H1 (cell line): Measurements from ENCODE around the gene PCDHGB6. TPM values are rescaled to one million over a fixed set of nuclear protein-coding genes. Genes with fewer than 3 reads are reported as not detected.

Experiments used
- CTCF ChIA-PET: fragments of 300-600 bp; sonication (Branson Sonifier 250); formaldehyde crosslinking; loops from one replicate; lab custom pipeline; 2021; ENCODE audit not compliant: partially characterized antibody; lab: Charles Lee
- POLR2A ChIA-PET: fragments of 300-600 bp; sonication (Branson Sonifier 250); formaldehyde crosslinking; loops from one replicate; lab custom pipeline; 2021; ENCODE audit warnings: inconsistent platforms; ENCODE audit not compliant: partially characterized antibody; lab: Charles Lee
- DNase-seq, 2 experiments: peaks; one replicate each; pipeline versions ENCODE4 v3.0.0 to v3.0.0-alpha.2; 2010 to 2022; ENCODE audit warnings: low spot score in 2 of 2, low read depth in 1 of 2, mixed read lengths in 1 of 2
- FAIRE-seq: peaks from 2 replicates; lab custom pipeline; 2011; peaks lifted over from hg19 to GRCh38; lab: Jason Lieb, UNC
- H2AFZ ChIP-seq: 2 replicates; pipeline ENCODE4 v1.8.1; 2012; ENCODE audit warnings: low read length, inconsistent platforms
- H2AK5ac ChIP-seq: 2 replicates; pipeline ENCODE4 v1.6.1; 2013; ENCODE audit warnings: low read depth, low read length
- H2BK120ac ChIP-seq: replicated peaks from 2 replicates; pipeline ENCODE3; 2013; ENCODE audit warnings: low read depth, low read length, inconsistent platforms
- H2BK12ac ChIP-seq: 2 replicates; pipeline ENCODE4 v1.6.1; 2013; ENCODE audit warnings: low read depth, low read length
- H2BK15ac ChIP-seq: 2 replicates; pipeline ENCODE4 v1.6.1; 2013; ENCODE audit warnings: low read length
- H2BK20ac ChIP-seq: 2 replicates; pipeline ENCODE4 v1.6.1; 2013; ENCODE audit warnings: low read length
- H2BK5ac ChIP-seq: 2 replicates; pipeline ENCODE4 v1.6.1; 2013; ENCODE audit warnings: low read depth, low read length
- H3K14ac ChIP-seq: 2 replicates; pipeline ENCODE4 v1.6.1; 2013; ENCODE audit warnings: inconsistent platforms; ENCODE audit not compliant: insufficient read length
- H3K18ac ChIP-seq: 2 replicates; pipeline ENCODE4 v1.6.1; 2013; ENCODE audit warnings: low read length; ENCODE audit errors: extremely low read depth
- H3K23ac ChIP-seq: 2 replicates; pipeline ENCODE4 v1.6.1; 2013; ENCODE audit warnings: inconsistent platforms; ENCODE audit not compliant: insufficient read length
- H3K23me2 ChIP-seq: 2 replicates; pipeline ENCODE4 v1.6.1; 2013; ENCODE audit warnings: low read depth, low read length
- H3K27ac ChIP-seq: 2 replicates; pipeline ENCODE4 v1.6.1; 2011; ENCODE audit warnings: low read depth, low read length, inconsistent platforms
- H3K27me3 ChIP-seq, 4 experiments: replicated peaks in 1 of 4; 1 replicate in 1 of 4; 2 replicates in 3 of 4; pipeline versions ENCODE4 v1.6.1 to v1.8.1; 2011 to 2013; ENCODE audit warnings: low read length in 3 of 4, mild to moderate bottlenecking in 3 of 4, inconsistent platforms in 2 of 4, mixed read lengths in 2 of 4, moderate library complexity in 1 of 4; ENCODE audit not compliant: control insufficient read depth in 3 of 4, insufficient read depth in 3 of 4; ENCODE audit errors: extremely low read depth in 1 of 4
- H3K36me3 ChIP-seq, 4 experiments: 2 replicates each; pipeline versions ENCODE4 v1.6.1 to v1.8.1; 2011 to 2013; ENCODE audit warnings: mild to moderate bottlenecking in 4 of 4, low read length in 3 of 4, moderate library complexity in 2 of 4, control low read depth in 1 of 4, inconsistent platforms in 1 of 4; ENCODE audit not compliant: insufficient read depth in 4 of 4, control insufficient read depth in 2 of 4
- H3K4ac ChIP-seq: replicated peaks from 2 replicates; pipeline ENCODE3; 2013; ENCODE audit warnings: low read length, low read depth, mixed read lengths, inconsistent platforms; ENCODE audit not compliant: insufficient read length
- H3K4me1 ChIP-seq, 4 experiments: replicated peaks in 1 of 4; 1 replicate in 1 of 4; 2 replicates in 3 of 4; pipeline versions ENCODE4 v1.6.1 to v1.8.1; 2011 to 2013; ENCODE audit warnings: low read length in 3 of 4, inconsistent platforms in 2 of 4, mixed read lengths in 1 of 4; ENCODE audit not compliant: insufficient read depth in 4 of 4, control insufficient read depth in 3 of 4
- H3K4me2 ChIP-seq, 2 experiments: 2 replicates each; pipeline versions ENCODE4 v1.6.1 to v1.8.1; 2011 to 2013; ENCODE audit warnings: low read depth in 2 of 2, low read length in 2 of 2, control low read depth in 1 of 2, inconsistent platforms in 1 of 2, mild to moderate bottlenecking in 1 of 2; ENCODE audit not compliant: insufficient read depth in 1 of 2
- H3K4me3 ChIP-seq, 4 experiments: fragments of 200-600, 300-600 bp in 1 of 4; sonication (generic), shearing (Covaris generic), sonication (Bioruptor Twin) in 1 of 4; 2 replicates each; pipeline versions ENCODE4 v1.5.1 to v1.8.1; 2011 to 2016; ENCODE audit warnings: low read length in 4 of 4, low read depth in 3 of 4, control low read depth in 2 of 4, inconsistent platforms in 2 of 4, mild to moderate bottlenecking in 2 of 4, mixed read lengths in 1 of 4, moderate library complexity in 1 of 4; ENCODE audit not compliant: insufficient read depth in 2 of 4; ENCODE audit errors: extremely low read depth in 1 of 4
- H3K56ac ChIP-seq: replicated peaks from 2 replicates; pipeline ENCODE3; 2013; ENCODE audit warnings: low read depth, mild to moderate bottlenecking, mixed read lengths, low read length, inconsistent platforms; ENCODE audit not compliant: insufficient read length
- H3K79me1 ChIP-seq: 2 replicates; pipeline ENCODE4 v1.6.1; 2013; ENCODE audit warnings: low read depth, low read length, control low read depth
- H3K79me2 ChIP-seq, 2 experiments: 2 replicates each; pipeline versions ENCODE4 v1.6.1 to v1.8.1; 2012 to 2013; ENCODE audit warnings: low read length in 2 of 2, mild to moderate bottlenecking in 2 of 2, inconsistent platforms in 1 of 2; ENCODE audit not compliant: insufficient read depth in 2 of 2, control insufficient read depth in 1 of 2
- H3K9ac ChIP-seq, 4 experiments: replicated peaks in 1 of 4; 1 replicate in 1 of 4; 2 replicates in 3 of 4; pipeline versions ENCODE4 v1.6.1 to v1.8.1; 2011 to 2013; ENCODE audit warnings: low read depth in 3 of 4, low read length in 3 of 4, control low read depth in 2 of 4, mild to moderate bottlenecking in 2 of 4, moderate library complexity in 2 of 4, inconsistent platforms in 1 of 4; ENCODE audit errors: extremely low read depth in 1 of 4
- H3K9me3 ChIP-seq, 2 experiments: 2 replicates each; pipeline versions ENCODE4 v1.6.1 to v1.8.1; 2012 to 2013; ENCODE audit warnings: mild to moderate bottlenecking in 2 of 2, moderate library complexity in 2 of 2, control low read depth in 1 of 2, inconsistent platforms in 1 of 2, low read depth in 1 of 2, low read length in 1 of 2, mixed read lengths in 1 of 2; ENCODE audit not compliant: insufficient read depth in 2 of 2
- H4K20me1 ChIP-seq, 2 experiments: replicated peaks in 1 of 2; 2 replicates each; pipeline versions ENCODE3 to v1.8.1; 2011 to 2013; ENCODE audit warnings: inconsistent platforms in 2 of 2, low read length in 2 of 2, mild to moderate bottlenecking in 1 of 2; ENCODE audit not compliant: insufficient read depth in 2 of 2, control insufficient read depth in 1 of 2
- H4K5ac ChIP-seq: 2 replicates; pipeline ENCODE4 v1.6.1; 2013; ENCODE audit warnings: low read length, low read depth, mixed read lengths, inconsistent platforms; ENCODE audit not compliant: insufficient read length
- H4K8ac ChIP-seq: 2 replicates; pipeline ENCODE4 v1.8.0; 2013; ENCODE audit warnings: mild to moderate bottlenecking, moderate library complexity, low read length, inconsistent platforms; ENCODE audit not compliant: insufficient read depth; ENCODE audit errors: extremely low read depth
- H4K91ac ChIP-seq: replicated peaks from 2 replicates; pipeline ENCODE3; 2013; ENCODE audit warnings: low read length, mixed read lengths, inconsistent platforms; ENCODE audit not compliant: insufficient read length
- SIX5 ChIP-seq: IDR thresholded peaks from 2 replicates; pipeline ENCODE4 v1.6.1; 2011; ENCODE audit warnings: mild to moderate bottlenecking, low read depth, low read length
- TBP ChIP-seq: IDR thresholded peaks from 2 replicates; pipeline ENCODE4 v1.6.1; 2011; ENCODE audit warnings: low read depth, low read length, improper control_type of control experiment
- TEAD4 ChIP-seq: IDR thresholded peaks from 2 replicates; pipeline ENCODE4 v1.6.1; 2012; ENCODE audit warnings: low read depth, low read length, inconsistent platforms, mixed read lengths
- YY1 ChIP-seq: IDR thresholded peaks from 2 replicates; pipeline ENCODE4 v1.6.1; 2011; ENCODE audit warnings: low read depth, mild to moderate bottlenecking, low read length
- WGBS, 2 experiments: shearing (Covaris generic) in 1 of 2; methylation state at CpG; one replicate each; pipeline versions ENCODE4 v1.1.6 to v1.1.7; 2013 to 2015; ENCODE audit warnings: low lambda C conversion rate in 2 of 2, mixed read lengths in 2 of 2, inconsistent platforms in 1 of 2, low coverage in 1 of 2, missing lambda C conversion rate in 1 of 2; ENCODE audit not compliant: insufficient replicate concordance in 2 of 2, insufficient coverage in 1 of 2, insufficient read length in 1 of 2; ENCODE audit errors: extremely low coverage in 1 of 2, missing lambda C conversion rate in 1 of 2; 5-methylcytosine and 5-hydroxymethylcytosine counted together
- polyA plus RNA-seq, 7 experiments: library from polyadenylated mRNA; depleted of rRNA in 3 of 7; stranded (reverse) in 5 of 7; unstranded in 2 of 7; fragments of >200 nt in 5 of 7; fragments of 200-250 nt in 2 of 7; gene quantifications; 1 replicate in 5 of 7; 2 replicates in 1 of 7; 4 replicates in 1 of 7; pipeline versions ENCODE4 v1.2.1 to v1.2.3, GENCODE V29; 2011 to 2013; ENCODE audit warnings: missing spikeins in 2 of 7, mixed read lengths in 2 of 7
- total RNA-seq: library from RNA; stranded (reverse); fragmentation: NEBNext Ultra II Directional; extraction: Animal tissue kit (Norgen Biotek cat#: 25700); gene quantifications from 2 replicates; pipeline ENCODE4 v1.2.1, GENCODE V29; 2021

Gene PCDHGB6
- total and polyA plus RNA-seq, 2 of the 8 experiments (the other 6 are each of a cell fraction or from before 2014, with no cell fraction given) = 3.4 to 4.1 TPM

GRCh38 chr5:141411575-141411974, 3.8 kb downstream of the PCDHGB6 start:
- Histone ChIP-seq H3K9me3 (peaks cover 2 to 8% of the 10 kb centered on the region in 2 experiments; a peak in 2 of 4 replicates), H2BK12ac (no peak overlapping the region), H3K4me3 (no peak overlapping the region), H3K56ac (no peak overlapping the region), H2BK5ac (no peak overlapping the region), H3K36me3 (peaks cover 0 to 3% (median 0%) of the 10 kb centered on the region in 4 experiments; a peak in 1 of 8 replicates), H4K8ac (no peak overlapping the region; the same call in 1 of the 2 replicates), H3K23me2 (peaks cover 2% of the 10 kb centered on the region; the same call in 1 of the 2 replicates), H4K5ac (no peak overlapping the region), H4K91ac (no peak overlapping the region), H2BK15ac (no peak overlapping the region), H3K4ac (no peak overlapping the region), H3K9ac (no peak overlapping the region), H3K79me1 (no peaks in the 10 kb centered on the region), H2AFZ (no peak overlapping the region), H3K4me1 (no peaks in the 10 kb centered on the region), H3K79me2 (no peaks in the 10 kb centered on the region), H4K20me1 (peaks cover 0 to 1% of the 10 kb centered on the region in 2 experiments), H2AK5ac (no peak overlapping the region), H2BK120ac (no peak overlapping the region), H3K18ac (no peak overlapping the region), H3K27me3 (peaks cover 0 to 10% (median 6%) of the 10 kb centered on the region in 4 experiments; a peak in 6 of 7 replicates), H3K14ac (no peak overlapping the region), H3K23ac (no peak overlapping the region), H2BK20ac (no peak overlapping the region), H3K27ac (no peak overlapping the region), H3K4me2 (no peak overlapping the region)
- FAIRE-seq (no peak), DNase-seq (no peak)
- TF ChIP-seq SIX5 (no peak), TBP (no peak), YY1 (no peak), TEAD4 (no peak)
- 84% methylated on average over 3 of the region's 3 CpGs; no CpG with 5 or more reads in 1 of the 2 experiments for WGBS, 2 experiments
- ChIA-PET CTCF (interaction anchor here (0.8 to 23.3 kb wide), 18 partner anchors 10 to 212 kb away, joined by 3 to 1236 read pairs (median 15); partner anchors contain the start of genes PCDHB11, PCDHB14, PCDHGA1 and PCDHGA11), POLR2A (no interaction called here)
